Tongue (tissue), 2 donors: Measurements from ENCODE around the gene ZNF502. TPM values are rescaled to one million over a fixed set of nuclear protein-coding genes. Genes with fewer than 3 reads are reported as not detected.
"Not testable (repeated sequence)": the region's sequence is repeated elsewhere in the genome, so short reads cannot be mapped to it uniquely, and the experiment has no call there.

Experiments
- DNase-seq: peaks from one replicate; pipeline ENCODE4 v3.0.0-alpha.2; 2015
- total RNA-seq: library from RNA; depleted of rRNA; stranded (reverse); fragments of >200 nt; gene quantifications from one replicate; pipeline ENCODE4 v1.2.3, GENCODE V29; 2014

ZNF502 gene
- 10.5 TPM for total RNA-seq

DNA sequence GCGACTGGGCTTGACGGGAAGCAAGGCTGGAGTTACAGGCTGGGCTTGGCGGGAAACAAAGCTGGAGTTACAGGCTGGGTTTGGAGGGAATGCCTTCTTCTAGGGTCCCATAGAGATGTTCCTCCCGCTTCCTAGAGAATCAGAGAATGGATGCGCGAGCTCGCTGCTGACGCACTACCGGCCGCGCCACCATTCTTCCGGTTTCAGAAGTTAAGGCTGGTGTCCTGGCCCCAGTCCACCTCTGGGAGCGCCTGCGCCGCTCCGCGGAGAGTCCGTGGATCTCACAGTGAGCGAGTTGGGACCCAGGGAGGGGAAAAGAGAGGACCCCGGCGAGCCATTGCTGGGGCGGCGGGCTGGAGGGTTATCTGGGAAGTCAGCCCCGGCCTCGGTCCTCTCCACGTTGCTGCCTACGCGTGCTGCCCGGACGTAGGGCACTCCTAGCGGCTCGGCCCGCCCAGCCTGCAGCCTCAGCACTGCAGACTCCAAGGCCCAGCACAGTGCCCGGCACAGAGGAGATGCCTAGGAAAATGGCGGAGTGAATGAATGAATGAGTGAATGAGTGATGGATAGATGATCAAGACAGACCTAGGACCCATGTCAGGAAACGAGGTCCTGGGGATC lies at the start of gene ZNF502:
ZNF502 (plus strand) TSS at position 206 of the 621 bp plus-strand sequence. CDS start 7,602 bp downstream, outside the sequence.
- DNase-seq: peak; percentile 97

DNA sequence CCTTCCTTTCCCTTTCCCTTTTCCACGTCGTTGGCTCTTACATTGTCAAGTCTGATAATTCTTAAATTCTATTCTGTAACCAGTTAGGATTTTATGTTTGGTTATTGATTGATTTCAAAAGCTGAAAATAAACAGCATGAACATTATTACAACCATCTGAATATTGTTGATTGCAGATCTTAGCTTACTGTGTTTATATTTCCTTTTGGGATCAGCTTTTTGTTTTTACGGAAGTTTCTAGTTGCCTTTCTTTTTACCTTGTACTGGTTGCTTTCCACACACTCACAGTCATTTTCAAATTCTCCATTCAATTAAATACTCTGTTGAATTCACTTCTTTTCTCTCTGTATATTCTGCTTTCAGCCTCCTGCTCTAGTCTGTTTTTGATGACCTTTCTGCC lies 47.3 kb upstream of the ZNF502 start:
- no peak for DNase-seq

GRCh38 chr3:44666346-44666745 lies 46.1 kb upstream of the ZNF502 start:
- DNase-seq: no peak

- DNase-seq: no peak
These were observed 42.7 kb upstream of the ZNF502 start for GRCh38 chr3:44669760-44670159.

DNA sequence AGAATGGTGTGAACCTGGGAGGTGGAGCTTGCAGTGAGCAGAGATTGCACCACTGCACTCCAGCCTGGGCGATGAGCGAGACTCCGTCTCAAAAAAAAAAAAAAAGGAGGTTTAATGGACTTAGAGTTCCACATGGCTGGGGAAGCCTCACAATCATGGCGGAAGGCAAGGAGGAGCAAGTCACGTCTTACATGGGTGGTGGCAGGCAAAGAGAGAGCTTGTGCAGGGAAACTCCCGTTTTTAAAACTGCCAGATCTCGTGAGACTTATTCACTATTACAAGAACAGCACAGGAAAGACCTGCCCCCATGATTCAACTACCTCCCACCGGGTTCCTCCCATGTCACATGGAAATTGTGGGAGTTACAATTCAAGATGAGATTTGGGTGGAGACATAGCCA lies 39.0 kb upstream of the ZNF502 start:
- DNase-seq: not testable (repeated sequence)

DNA sequence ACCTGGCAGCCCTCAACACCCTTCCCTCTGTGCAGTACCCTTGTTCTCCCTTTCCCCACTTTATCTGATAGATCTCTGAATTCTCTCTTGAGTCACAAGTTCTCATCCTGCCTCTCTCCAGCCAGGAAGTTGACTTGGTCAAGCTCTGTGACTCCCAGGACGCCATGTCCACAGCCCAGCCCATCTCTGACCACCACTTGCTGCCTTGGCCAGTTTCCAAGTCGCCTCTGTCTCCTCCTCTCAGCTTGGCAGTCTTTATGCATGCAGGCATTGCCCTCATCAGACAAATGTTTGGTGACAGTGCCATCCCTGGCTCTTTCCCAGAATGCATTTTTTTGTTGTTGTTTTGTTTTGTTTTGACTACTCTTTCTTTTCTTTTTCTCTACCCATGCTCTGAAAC lies 38.2 kb upstream of the ZNF502 start:
- DNase-seq: no peak

DNA sequence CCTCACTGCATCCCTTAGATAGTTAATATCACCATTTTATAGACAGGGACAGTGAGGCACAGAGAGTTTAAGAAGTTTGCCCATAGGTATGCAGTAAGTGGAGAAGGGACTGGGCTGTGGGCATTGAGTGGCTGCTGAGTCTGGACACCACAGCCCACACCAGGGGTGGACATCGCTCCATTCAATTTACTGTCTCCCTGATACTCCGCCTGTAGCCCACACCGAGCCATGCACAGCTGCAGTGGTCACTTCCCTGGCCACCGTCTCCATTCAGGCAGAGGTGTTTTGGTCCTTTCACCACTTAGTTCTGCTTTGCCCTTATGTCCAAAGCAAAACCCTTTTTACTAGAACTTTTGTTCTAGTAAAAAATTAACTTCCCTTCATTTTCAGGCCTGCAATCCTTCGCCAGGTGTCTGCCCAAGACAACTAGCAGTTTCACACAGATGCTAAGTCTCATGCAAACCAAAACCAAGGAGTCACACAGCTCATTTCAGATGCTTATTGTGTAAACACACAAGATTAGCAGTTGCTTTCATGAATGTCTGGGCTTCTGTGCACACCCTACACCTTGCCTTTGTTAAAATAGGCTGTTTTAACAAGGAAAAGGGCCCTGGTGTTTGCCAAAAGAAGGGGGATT lies 33.9 kb upstream of the ZNF502 start:
- no peak for DNase-seq

DNA sequence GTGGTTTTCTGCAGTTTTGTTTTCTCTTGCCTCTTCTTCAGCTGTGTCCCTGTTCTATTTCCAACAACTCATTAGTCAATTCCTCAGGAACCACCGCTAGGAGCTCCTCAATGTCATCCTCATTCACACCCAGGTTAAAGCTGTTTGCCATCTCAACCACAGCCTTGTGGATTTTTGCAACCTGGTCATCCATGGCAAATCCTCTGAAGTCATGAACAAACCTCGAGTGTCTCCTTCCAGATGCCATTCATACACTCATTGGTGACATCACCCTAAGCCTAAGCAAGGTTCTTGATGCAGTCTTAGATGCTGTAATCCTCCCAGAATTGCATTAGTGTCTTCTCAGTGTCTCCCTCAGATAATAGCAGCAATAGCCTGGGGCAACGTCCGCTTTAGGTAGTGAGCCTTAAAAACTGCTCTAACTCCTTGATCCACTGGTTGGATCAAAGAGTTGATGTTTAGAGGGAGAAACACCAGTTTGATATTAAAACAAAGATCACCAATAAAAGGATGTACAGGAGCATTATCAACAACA lies 31.5 kb upstream of the ZNF502 start:
- no peak for DNase-seq

DNA sequence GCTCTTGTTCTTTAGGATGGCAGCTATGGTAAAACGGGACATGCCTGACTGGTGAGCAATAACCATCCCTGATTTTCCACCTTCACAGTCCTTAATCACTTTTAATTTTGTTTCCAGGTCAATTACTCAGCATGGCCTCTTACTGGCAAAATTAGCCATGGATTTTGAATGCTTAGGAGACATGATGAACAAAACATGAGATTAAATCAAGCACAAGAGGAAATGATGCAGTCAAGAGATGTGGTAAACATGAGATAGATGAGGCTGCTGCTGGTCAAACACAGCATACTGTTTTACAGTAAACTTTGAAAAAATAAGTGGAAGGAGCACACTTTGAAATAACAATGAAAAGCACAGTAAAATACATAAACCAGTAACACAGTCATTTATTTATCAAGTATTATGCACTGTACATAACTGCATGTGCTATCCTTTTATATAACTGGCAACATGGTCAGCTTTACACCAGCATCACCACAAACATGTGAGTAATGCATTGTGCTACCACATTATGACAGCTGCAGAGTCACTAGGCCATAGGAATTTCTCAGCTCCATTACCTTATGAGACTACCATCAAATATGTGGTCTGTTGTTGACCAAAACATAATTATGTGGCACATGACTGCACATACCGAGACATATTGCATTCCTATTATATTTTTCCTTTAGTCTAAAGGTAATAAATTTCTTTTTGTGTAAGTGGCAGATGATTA lies 30.1 kb upstream of the ZNF502 start:
- DNase-seq: no peak

GRCh38 chr3:44685128-44685800 lies 27.2 kb upstream of the ZNF502 start:
- DNase-seq: peak; percentile 89

- no peak for DNase-seq
These were observed 24.6 kb upstream of the ZNF502 start for GRCh38 chr3:44687898-44688297.

DNA sequence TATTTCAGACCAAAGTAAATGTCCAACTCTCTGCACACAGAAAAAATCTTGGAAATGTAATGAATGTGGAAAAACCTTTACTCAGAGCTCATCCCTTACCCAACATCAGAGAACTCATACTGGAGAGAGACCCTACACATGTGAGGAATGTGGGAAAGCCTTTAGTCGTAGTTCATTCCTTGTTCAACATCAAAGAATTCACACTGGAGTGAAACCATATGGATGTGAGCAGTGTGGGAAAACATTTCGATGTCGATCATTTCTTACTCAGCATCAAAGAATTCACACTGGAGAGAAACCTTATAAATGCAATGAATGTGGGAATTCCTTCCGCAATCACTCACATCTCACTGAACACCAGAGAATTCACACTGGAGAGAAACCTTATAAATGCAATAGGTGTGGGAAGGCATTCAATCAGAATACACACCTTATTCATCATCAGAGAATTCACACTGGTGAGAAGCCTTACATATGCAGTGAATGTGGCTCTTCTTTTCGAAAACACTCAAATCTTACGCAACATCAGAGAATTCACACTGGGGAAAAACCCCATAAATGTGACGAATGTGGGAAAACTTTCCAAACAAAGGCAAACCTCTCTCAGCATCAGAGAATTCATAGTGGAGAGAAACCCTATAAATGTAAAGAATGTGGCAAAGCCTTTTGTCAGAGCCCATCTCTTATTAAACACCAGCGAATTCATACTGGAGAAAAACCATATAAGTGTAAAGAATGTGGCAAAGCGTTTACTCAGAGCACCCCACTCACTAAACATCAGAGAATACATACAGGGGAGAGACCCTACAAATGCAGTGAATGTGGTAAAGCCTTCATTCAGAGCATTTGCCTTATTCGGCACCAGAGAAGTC lies 9.0 kb downstream of the ZNF502 start:
- DNase-seq: no peak

DNA sequence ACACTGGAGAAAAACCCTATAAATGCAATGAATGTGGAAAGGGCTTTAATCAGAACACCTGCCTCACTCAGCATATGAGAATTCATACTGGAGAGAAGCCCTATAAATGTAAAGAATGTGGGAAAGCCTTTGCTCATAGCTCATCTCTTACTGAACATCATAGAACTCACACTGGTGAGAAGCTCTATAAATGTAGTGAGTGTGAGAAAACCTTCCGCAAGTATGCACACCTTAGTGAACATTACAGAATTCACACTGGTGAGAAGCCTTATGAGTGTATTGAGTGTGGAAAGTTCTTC lies 9.6 kb downstream of the ZNF502 start:
- DNase-seq: no peak

DNA sequence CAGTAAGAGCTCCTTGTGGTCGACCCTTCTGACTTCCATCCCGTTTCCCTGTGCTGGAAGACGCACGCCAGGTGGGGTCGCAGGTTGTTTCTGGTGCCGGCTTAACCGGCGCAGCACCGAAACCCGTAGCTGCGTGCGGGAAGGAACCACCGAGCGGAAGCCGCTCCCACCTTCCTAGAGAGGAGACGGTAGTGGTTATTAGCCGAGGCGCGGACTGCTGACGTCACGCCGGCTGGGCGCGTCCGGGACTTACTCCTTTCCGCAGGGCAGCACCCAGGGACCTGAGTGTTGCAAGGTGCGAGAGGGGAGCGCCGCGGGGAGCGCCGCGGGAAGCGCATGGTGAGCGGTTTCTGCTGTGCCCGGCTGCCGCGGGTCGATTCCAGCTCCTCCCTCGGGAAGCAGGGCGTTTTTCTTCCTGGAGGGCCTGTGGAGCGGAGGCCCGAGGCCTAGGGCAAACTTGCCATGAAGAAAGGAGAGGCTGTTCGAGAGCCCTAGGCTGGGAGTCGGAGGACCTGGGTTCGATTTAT lies 17.0 kb downstream of the ZNF502 start, which contains the start of gene ZNF501:
ZNF501 (plus strand) TSS at position 252 of the 527 bp plus-strand sequence. CDS start 4,787 bp downstream, outside the sequence.
- DNase-seq: peak; percentile 96

DNA sequence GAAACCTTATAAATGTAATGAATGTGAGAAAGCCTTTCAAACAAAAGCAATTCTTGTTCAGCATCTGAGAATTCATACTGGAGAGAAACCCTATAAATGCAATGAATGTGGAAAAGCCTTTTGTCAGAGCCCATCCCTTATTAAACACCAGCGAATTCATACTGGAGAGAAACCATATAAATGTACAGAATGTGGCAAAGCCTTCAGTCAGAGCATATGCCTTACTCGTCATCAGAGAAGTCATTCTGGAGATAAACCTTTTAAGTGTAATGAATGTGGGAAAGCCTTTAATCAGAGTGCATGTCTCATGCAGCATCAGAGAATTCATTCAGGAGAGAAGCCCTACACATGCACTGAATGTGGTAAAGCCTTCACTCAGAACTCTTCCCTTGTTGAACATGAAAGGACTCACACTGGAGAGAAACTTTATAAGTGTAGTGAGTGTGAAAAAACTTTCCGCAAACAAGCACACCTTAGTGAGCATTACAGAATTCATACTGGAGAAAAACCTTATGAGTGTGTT lies 22.2 kb downstream of the ZNF502 start:
- DNase-seq: no peak

- no peak for DNase-seq
These were observed 48.6 kb downstream of the ZNF502 start for GRCh38 chr3:44761101-44761423.

GRCh38 chr3:44761424-44762169 lies 49.1 kb downstream of the ZNF502 start, which contains the start of the genes KIAA1143 and KIF15:
TSS of gene KIAA1143 (minus strand) at chr3:44761619. CDS start at chr3:44761602, 17 bp downstream.
TSS of gene KIF15 (plus strand) at chr3:44761794. CDS start at chr3:44761866, 72 bp downstream.
- DNase-seq: peak; percentile 99

- DNase-seq: no peak
These were observed 49.8 kb downstream of the ZNF502 start for GRCh38 chr3:44762170-44762677.

DNA sequence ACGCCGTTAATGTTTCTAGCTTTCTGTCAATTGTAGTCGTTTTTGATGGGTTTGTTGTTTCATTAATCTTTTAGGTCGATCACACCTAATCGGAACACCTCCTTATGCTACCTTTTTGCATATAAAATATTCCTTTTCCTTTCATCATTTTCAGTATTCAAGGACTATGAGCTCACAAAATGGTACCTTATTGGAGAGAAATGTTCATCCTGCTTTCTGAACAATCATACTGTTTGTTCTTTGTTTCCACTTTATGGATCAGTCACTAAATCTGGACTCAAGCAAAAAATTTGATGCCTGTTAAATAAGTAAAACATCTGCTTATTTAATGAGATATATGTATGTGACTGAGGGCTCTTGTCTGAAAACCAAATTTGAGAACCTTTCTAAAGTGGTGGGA lies 50.2 kb downstream of the ZNF502 start:
- DNase-seq: no peak

GRCh38 chr3:44764248-44764647 lies 51.8 kb downstream of the ZNF502 start:
- no peak for DNase-seq
